Measurements from ENCODE around the gene ZNF525. TPM values are rescaled to one million over a fixed set of nuclear protein-coding genes. Genes with fewer than 3 reads are reported as not detected.

ZNF525 gene
- 5.3 and 6.3 TPM in 2 replicates for total RNA-seq

GRCh38 chr19:53365134-53365898, at the start of gene ZNF525:
TSS of gene ZNF525 (plus strand) at chr19:53365705. CDS start at chr19:53372282, 6,577 bp downstream.

GRCh38 chr19:53333463-53334449, 31.7 kb upstream of the ZNF525 start, which contains the start of gene ZNF845:
TSS of gene ZNF845 (plus strand) at chr19:53333749. CDS start at chr19:53341308, 7,559 bp downstream.

GRCh38 chr19:53394974-53395839, 29.7 kb downstream of the ZNF525 start, which contains the start of gene ZNF765:
TSS of gene ZNF765 (plus strand) at chr19:53395149. CDS start at chr19:53398016, 2,867 bp downstream.

GRCh38 chr19:53431399-53432087, 66.0 kb downstream of the ZNF525 start, which contains the start of gene ZNF761:
TSS of gene ZNF761 (plus strand) at chr19:53431984. CDS start at chr19:53447269, 15,285 bp downstream.

Other genes with a start within 250 kb of the ZNF525 start
- 0.09 and 3.9 TPM in 2 replicates for gene ZNF415, start 232.8 kb upstream of the ZNF525 start, total RNA-seq
- gene ZNF347, start 206.7 kb upstream of the ZNF525 start, total RNA-seq, result 4.1 and 7.2 TPM in 2 replicates
- 1.4 and 2.1 TPM in 2 replicates for gene ZNF665, start 172.3 kb upstream of the ZNF525 start, total RNA-seq
- gene ZNF677, start 110.8 kb upstream of the ZNF525 start, total RNA-seq, result 9.6 and 16.9 TPM in 2 replicates
- gene VN1R2, start 107.4 kb upstream of the ZNF525 start, total RNA-seq, result not detected in 2 replicates
- not detected in 2 replicates for gene VN1R4, start 98.0 kb upstream of the ZNF525 start, total RNA-seq
- gene ZNF845, start 32.0 kb upstream of the ZNF525 start, total RNA-seq, result 7.6 and 8.1 TPM in 2 replicates
- 10.5 and 11.9 TPM in 2 replicates for gene ZNF765, start 29.4 kb downstream of the ZNF525 start, total RNA-seq
- 6.9 and 9.1 TPM in 2 replicates for gene ZNF761, start 66.3 kb downstream of the ZNF525 start, total RNA-seq
- 3.4 and 4.0 TPM in 2 replicates for gene ZNF813, start 102.0 kb downstream of the ZNF525 start, total RNA-seq
- 4.0 and 6.0 TPM in 2 replicates for gene ZNF331, start 172.4 kb downstream of the ZNF525 start, total RNA-seq

All from endothelial cell of coronary artery (primary cell).